Coronary artery (tissue), 2 donors: ENCODE measurements around the gene PLCH2.
"Not testable (repeated sequence)": the region's sequence is repeated elsewhere in the genome, so short reads cannot be mapped to it uniquely, and the experiment has no call there.

ENCODE experiments used
- DNase-seq: peaks from one replicate; pipeline ENCODE4 v3.0.0-alpha.2; 2017; ENCODE audit warnings: low spot score
- H3K27ac ChIP-seq, 2 donors: fragments of 200-600 bp; sonication (generic); one replicate each; pipeline ENCODE4 v1.5.1; 2016 to 2019
- H3K4me3 ChIP-seq: fragments of 200-600 bp; sonication (generic); 2 replicates; pipeline ENCODE4 v1.5.1; 2016; ENCODE audit warnings: mild to moderate bottlenecking, moderate library complexity
- CTCF ChIP-seq: fragments of 200-600 bp; sonication (generic); IDR thresholded peaks from one replicate; pipeline ENCODE4 v1.5.1; 2019; ENCODE audit warnings: antibody characterized with exemption

The PLCH2 gene

GRCh38 chr1:2435746-2436355 lies 40.2 kb upstream of the PLCH2 start:
- Histone ChIP-seq H3K27ac (no peak overlapping the region), H3K4me3 (no peak overlapping the region)
- TF ChIP-seq CTCF, result no peak
- no peak for DNase-seq

- no peak overlapping the region for H3K27ac ChIP-seq
- no peak for TF ChIP-seq CTCF
- no peak overlapping the region for H3K4me3 ChIP-seq
- DNase-seq, result no peak
Observed at GRCh38 chr1:2436876-2437275, 39.2 kb upstream of the PLCH2 start.

GRCh38 chr1:2437617-2438016 lies 38.5 kb upstream of the PLCH2 start:
- DNase-seq, result no peak
- no peak for TF ChIP-seq CTCF
- Histone ChIP-seq H3K4me3 (no peak overlapping the region), H3K27ac (no peak overlapping the region)

- H3K4me3 ChIP-seq, result no peak overlapping the region
- no peak overlapping the region for H3K27ac ChIP-seq
- DNase-seq, result no peak
- TF ChIP-seq CTCF, result no peak
Observed at GRCh38 chr1:2438038-2438437, 38.1 kb upstream of the PLCH2 start.

- Histone ChIP-seq H3K27ac (no peak overlapping the region), H3K4me3 (no peak overlapping the region)
- DNase-seq, result no peak
- TF ChIP-seq CTCF, result no peak
Observed at GRCh38 chr1:2438641-2439040, 37.4 kb upstream of the PLCH2 start.

GRCh38 chr1:2439369-2439768 lies 36.7 kb upstream of the PLCH2 start:
- no peak for DNase-seq
- no peak overlapping the region for H3K4me3 ChIP-seq
- TF ChIP-seq CTCF, result no peak
- no peak overlapping the region for H3K27ac ChIP-seq

GRCh38 chr1:2440346-2440745 lies 35.7 kb upstream of the PLCH2 start:
- DNase-seq, H3K27ac ChIP-seq, H3K4me3 ChIP-seq: not testable (repeated sequence)

GRCh38 chr1:2441746-2442145 lies 34.3 kb upstream of the PLCH2 start:
- TF ChIP-seq CTCF, result no peak
- no peak for DNase-seq

More at GRCh38 chr1:2441746-2442145, 34.3 kb upstream of the PLCH2 start:
- Histone ChIP-seq H3K27ac (no peak overlapping the region), H3K4me3 (no peak overlapping the region)
